GF-D8 (cell line): ENCODE data around the gene RING1.

Experiments
- DNase-seq: peaks from one replicate; lab custom pipeline; 2025; lab: John Stamatoyannopoulos, UW

The RING1 gene

GRCh38 chr6:33171880-33172687, 36.2 kb upstream of the RING1 start:
- no peak for DNase-seq

GRCh38 chr6:33172688-33173534, 35.4 kb upstream of the RING1 start:
- DNase-seq, result no peak

- DNase-seq, result no peak
These were observed 34.6 kb upstream of the RING1 start for GRCh38 chr6:33173535-33174180.

GRCh38 chr6:33174784-33175183, 33.5 kb upstream of the RING1 start:
- DNase-seq, result no peak

- DNase-seq, result no peak
These were observed 32.7 kb upstream of the RING1 start for GRCh38 chr6:33175436-33176069.

GRCh38 chr6:33176906-33177305, 31.4 kb upstream of the RING1 start:
- no peak for DNase-seq

- DNase-seq, result no peak
These were observed 30.5 kb upstream of the RING1 start for GRCh38 chr6:33177552-33178446.

DNA sequence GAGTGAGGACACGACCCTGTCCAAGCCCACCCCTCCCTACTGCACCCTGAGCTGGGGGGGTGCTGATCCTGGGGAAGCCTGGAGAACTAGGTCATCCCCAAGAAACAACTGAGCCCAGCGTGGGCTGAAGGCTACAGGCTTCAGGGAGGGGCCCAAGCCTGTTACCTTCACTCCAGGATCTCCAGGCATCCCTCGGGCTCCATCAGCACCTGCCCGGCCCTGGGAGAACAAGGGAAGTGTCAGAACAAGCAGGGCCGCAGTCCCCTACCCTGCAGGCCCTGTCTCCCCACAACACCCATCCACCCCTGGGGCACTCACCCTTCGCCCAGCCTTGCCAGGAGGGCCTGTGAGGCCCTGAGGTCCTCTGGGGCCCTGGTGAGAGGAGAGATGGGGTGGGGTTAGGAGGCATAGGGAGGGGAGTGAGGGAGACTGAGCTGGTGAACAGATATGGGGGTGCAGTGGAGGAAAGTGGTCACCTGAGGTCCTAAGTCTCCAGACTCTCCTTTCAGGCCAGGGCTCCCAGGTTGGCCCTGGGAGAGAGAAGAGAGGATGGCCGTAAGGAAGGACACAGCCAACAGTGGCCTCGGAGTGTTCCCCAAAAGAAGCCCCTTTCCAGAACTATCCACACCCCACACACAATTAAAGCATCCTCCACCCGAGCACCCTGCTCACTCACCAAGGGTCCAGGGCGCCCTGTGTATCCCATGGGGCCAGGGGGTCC, 29.4 kb upstream of the RING1 start:
- no peak for DNase-seq

- no peak for DNase-seq
These were observed 27.2 kb upstream of the RING1 start for GRCh38 chr6:33181141-33181540.

- no peak for DNase-seq
These were observed 25.1 kb upstream of the RING1 start for GRCh38 chr6:33183071-33183683.

DNA sequence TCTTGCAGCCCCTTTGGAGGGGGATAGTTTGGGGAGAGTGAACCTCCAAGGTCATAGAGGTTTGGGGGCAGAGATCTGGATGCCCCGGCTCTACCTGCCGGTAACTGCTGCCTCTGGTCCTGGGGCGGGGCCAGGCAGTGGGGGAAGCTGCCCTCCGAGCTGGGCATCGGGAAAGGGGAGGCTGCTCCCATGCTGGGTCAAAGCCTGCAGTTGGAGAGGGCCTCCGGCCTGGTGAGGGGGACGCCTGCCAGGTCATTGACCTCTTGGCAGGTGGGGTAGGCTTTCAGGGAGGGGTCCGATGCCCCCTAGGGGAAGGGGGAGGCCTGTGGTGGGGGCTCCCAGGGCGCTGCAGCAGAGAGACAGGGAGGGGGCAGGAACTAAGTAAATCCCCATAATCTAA, 23.1 kb upstream of the RING1 start:
- no peak for DNase-seq

- no peak for DNase-seq
These were observed 22.6 kb upstream of the RING1 start for GRCh38 chr6:33185654-33186187.

- DNase-seq, result no peak
These were observed 20.5 kb upstream of the RING1 start for GRCh38 chr6:33187809-33188208.

DNA sequence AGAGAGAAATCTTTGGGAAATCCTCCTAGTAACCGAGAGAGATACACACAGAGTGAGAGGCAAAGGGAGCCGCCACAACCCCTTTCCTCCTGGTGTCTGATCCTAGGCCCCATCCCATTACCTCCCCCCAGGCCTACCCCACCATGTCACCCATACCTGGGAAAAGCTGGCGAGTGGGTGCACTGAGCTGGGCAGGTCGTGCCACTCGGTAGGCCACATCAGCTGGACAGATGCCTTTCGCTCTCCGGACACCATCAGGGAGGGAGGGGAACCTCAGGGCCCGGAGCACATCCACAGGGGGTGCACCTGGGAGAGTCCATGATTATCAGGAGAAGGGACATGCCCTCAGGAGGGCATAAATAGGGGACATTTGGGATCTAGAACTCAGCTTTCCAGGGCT, 19.1 kb upstream of the RING1 start:
- no peak for DNase-seq

DNA sequence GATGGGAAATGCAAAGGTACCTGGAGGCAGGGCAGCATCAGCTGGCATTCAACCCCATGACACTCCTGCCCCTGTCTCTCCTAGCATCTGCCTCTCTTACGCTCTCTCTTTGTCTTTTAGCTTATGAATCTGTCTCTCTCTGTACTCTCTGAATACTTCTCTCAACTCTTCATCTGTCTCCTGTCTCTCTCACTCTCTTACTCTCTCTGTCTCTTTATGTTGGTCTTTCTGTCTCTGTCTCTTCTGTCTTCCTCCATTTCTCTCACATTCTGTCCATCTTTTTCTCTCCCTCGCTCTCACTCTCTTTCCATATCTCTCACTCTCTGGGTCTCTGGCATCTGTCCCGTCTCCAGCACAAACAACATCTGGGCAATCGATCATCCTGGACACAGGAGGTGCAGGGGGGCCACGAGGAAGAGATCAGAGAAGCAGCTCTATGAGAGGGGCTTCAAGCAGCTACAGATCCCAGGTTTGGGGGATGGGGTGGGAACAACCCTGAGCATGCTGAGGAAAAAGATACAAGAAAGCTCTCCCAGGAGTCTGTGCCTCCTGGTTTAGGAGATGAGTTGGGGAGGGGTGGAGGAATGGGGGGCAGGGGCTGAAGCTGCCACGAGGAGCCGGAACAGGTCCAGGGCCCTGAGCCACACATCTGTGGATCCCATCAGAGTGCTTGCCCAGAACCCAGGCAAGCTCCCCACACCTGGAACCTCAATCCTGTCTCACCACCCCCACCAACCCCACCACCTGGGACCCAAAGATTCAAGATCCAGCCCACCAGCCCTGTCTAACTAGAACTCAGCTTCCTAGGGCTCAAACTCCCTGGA, 18.5 kb upstream of the RING1 start:
- no peak for DNase-seq

- no peak for DNase-seq
These were observed 17.7 kb upstream of the RING1 start for GRCh38 chr6:33190504-33191107.

DNA sequence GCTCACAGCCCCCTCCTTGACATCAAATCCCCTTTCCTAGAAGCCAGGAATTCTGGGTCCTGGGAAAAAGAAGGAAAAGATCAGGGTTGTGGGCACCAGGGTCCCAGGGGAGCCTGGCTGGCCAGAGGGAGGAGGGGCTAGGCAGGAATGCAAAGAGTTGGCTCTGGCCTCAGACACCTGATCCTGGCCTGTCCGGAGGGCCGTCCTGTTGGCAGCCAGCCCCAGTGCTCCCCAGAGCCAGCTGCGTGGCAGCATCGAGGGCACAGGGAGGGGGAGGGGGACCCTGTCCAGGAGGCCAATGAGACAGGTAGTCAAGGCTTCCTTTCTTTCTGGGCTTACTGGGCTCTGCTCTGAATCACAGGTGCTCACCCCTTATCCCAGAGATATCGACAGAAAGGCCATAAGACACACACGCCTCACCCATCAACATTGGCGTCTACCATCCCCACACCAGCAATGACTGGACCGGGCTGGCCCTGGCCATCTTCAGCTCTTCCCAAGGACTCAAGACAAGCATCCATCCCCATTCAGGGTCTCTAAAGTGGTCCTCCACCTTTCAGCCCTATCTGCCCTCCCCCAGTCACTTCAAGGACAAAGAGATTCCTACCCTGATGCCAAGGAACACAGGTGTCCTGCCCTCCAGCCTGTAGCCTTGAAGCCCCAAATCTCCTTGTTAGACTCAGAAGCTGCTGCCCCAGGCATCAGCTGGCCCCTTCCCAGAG, 16.8 kb upstream of the RING1 start:
- no peak for DNase-seq

DNA sequence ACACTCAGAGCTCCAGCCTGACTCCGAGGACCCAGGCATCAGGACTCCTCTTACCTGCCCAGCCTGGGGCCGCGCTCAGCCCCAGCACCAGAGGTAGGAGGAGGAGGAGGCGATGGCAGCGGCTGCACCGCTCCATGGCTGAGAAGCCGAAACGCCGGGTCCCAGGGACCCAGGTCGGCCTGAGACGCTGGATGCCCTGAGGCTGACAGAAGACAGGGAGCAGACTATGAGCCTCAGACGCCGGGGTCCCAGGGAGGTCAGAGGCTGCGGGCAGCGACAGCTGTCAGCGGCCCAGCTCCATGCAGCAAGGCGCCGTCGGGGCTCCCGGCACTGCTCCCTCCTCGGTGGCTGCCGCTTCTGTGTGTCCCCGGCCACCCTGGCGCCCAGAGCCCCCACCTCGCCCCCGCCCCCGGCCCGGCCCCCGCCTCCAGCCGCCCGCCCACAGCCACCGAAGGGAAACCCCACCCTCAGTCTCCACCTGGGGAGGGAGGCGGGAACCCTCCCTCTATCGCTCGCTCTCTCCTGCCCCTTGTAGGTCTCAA, 16.1 kb upstream of the RING1 start, which contains the start of gene COL11A2:
Gene COL11A2, minus strand, starts transcription at position 363 of the 542 bp plus-strand sequence. Its CDS starts 227 bp downstream, at position 136.
- no peak for DNase-seq
